HCT116 (cell line): ENCODE results near the gene CCDC9B. TPM values are rescaled to one million over a fixed set of nuclear protein-coding genes. Genes with fewer than 3 reads are reported as not detected.

Experiments used
- ATAC-seq: fragments of 200-7000 bp; cut with Tn5 transposase; 2 replicates; pipeline ENCODE4 v1.9.1; 2020; ENCODE audit warnings: mild to moderate bottlenecking, moderate library complexity
- BruUV-seq: library from RNA; stranded (reverse); fragments of 400-500 nt; replicated peaks from 2 replicates; lab custom pipeline; 2021; lab: Mats Ljungman, UMichigan
- CTCF ChIA-PET: fragments of 300-600 bp; sonication (Branson Sonifier 250); formaldehyde crosslinking; loops from one replicate; lab custom pipeline; 2021; ENCODE audit warnings: antibody characterized with exemption; lab: Charles Lee
- POLR2A ChIA-PET: fragments of 300-600, 350-600 bp; sonication (Branson Sonifier 250); formaldehyde crosslinking; loops from one replicate; lab custom pipeline; 2021; ENCODE audit warnings: antibody characterized with exemption; lab: Charles Lee
- RAD21 ChIA-PET, 2 experiments: fragments of 300-600 bp; sonication (Branson Sonifier 250); formaldehyde crosslinking; loops; one replicate each; lab custom pipeline; 2023; ENCODE audit warnings: low total read pairs in 2 of 2; ENCODE audit not compliant: uncharacterized antibody in 2 of 2, unreplicated experiment in 2 of 2, low non-redundant PET in 1 of 2; lab: Charles Lee
- DNase-seq: peaks from one replicate; pipeline ENCODE4 v3.0.0-alpha.2; 2010; ENCODE audit warnings: low read depth, low spot score
- H2AFZ ChIP-seq: fragments of 200-600 bp; shearing (Covaris generic), sonication (generic); 2 replicates; pipeline ENCODE4 v1.6.1; 2017; ENCODE audit warnings: low read depth, mixed run types, mixed read lengths, antibody characterized with exemption, low read length; ENCODE audit not compliant: poor library complexity, severe bottlenecking
- H3K27ac ChIP-seq: 2 replicates; pipeline ENCODE4 v1.5.1; 2012; ENCODE audit warnings: low read depth, low read length
- H3K27me3 ChIP-seq: fragments of 200-600 bp; sonication (generic); 2 replicates; pipeline ENCODE4 v1.6.1; 2016; ENCODE audit warnings: mixed run types, low read length, mixed read lengths; ENCODE audit not compliant: insufficient read depth
- H3K36me3 ChIP-seq, 2 experiments: fragments of 200-500 bp in 1 of 2; fragments of 200-600 bp in 1 of 2; sonication (Bioruptor generic) in 1 of 2; sonication (generic) in 1 of 2; 2 replicates each; pipeline versions ENCODE4 v1.5.1 to v1.6.1; 2014 to 2016; ENCODE audit warnings: low read length in 2 of 2, inconsistent platforms in 1 of 2, mixed read lengths in 1 of 2, mixed run types in 1 of 2; ENCODE audit not compliant: insufficient read depth in 2 of 2, control insufficient read depth in 1 of 2
- H3K4me1 ChIP-seq, 2 experiments: fragments of 200-600 bp in 1 of 2; sonication (generic) in 1 of 2; 2 replicates each; pipeline versions ENCODE4 v1.5.1 to v1.6.1; 2012 to 2017; ENCODE audit warnings: low read length in 2 of 2, inconsistent platforms in 1 of 2, mild to moderate bottlenecking in 1 of 2, mixed read lengths in 1 of 2, mixed run types in 1 of 2, moderate library complexity in 1 of 2; ENCODE audit not compliant: insufficient read depth in 2 of 2, control insufficient read depth in 1 of 2
- H3K4me2 ChIP-seq: fragments of 200-600 bp; sonication (generic); 2 replicates; pipeline ENCODE4 v1.6.1; 2017; ENCODE audit warnings: mixed run types, low read length, mixed read lengths
- H3K4me3 ChIP-seq, 2 experiments: fragments of 200-600 bp in 1 of 2; sonication (generic) in 1 of 2; replicated peaks in 1 of 2; 2 replicates each; pipeline ENCODE4 v1.5.1; 2011 to 2016; ENCODE audit warnings: low read length in 2 of 2, control low read depth in 1 of 2, low read depth in 1 of 2, mild to moderate bottlenecking in 1 of 2, mixed read lengths in 1 of 2, mixed run types in 1 of 2
- H3K79me2 ChIP-seq: fragments of 200-600 bp; sonication (generic); 2 replicates; pipeline ENCODE4 v1.6.1; 2017; ENCODE audit warnings: mild to moderate bottlenecking, mixed run types, low read length, moderate library complexity, mixed read lengths; ENCODE audit not compliant: insufficient read depth
- H3K9ac ChIP-seq: fragments of 200-600 bp; sonication (generic); 2 replicates; pipeline ENCODE4 v1.6.1; 2016; ENCODE audit warnings: low read length, mixed read lengths
- H3K9me2 ChIP-seq: fragments of 200-600 bp; sonication (generic), shearing (Covaris generic); 2 replicates; pipeline ENCODE4 v1.6.1; 2017; ENCODE audit warnings: mixed run types, mild to moderate bottlenecking, moderate library complexity; ENCODE audit not compliant: insufficient read depth
- H3K9me3 ChIP-seq, 2 experiments: fragments of 200-500 bp in 1 of 2; fragments of 200-600 bp in 1 of 2; sonication (Bioruptor generic) in 1 of 2; sonication (generic) in 1 of 2; 2 replicates each; pipeline ENCODE4 v1.6.1; 2014 to 2017; ENCODE audit warnings: low read length in 2 of 2, mixed read lengths in 2 of 2, inconsistent platforms in 1 of 2, low read depth in 1 of 2, mild to moderate bottlenecking in 1 of 2, mixed run types in 1 of 2, moderate library complexity in 1 of 2; ENCODE audit not compliant: control insufficient read depth in 1 of 2, insufficient read depth in 1 of 2
- H4K20me1 ChIP-seq: fragments of 200-600 bp; sonication (generic), shearing (Covaris generic); 2 replicates; pipeline ENCODE4 v1.6.1; 2017; ENCODE audit warnings: mixed run types, mild to moderate bottlenecking, moderate library complexity; ENCODE audit not compliant: insufficient read depth
- ATF3 ChIP-seq: IDR thresholded peaks from 2 replicates; pipeline ENCODE4 v1.6.1; 2012
- CTCF ChIP-seq, 3 experiments: fragments of 200-600 bp in 1 of 3; sonication (generic) in 1 of 3; IDR thresholded peaks in 2 of 3; conservative IDR thresholded peaks in 1 of 3; 2 replicates each; pipeline ENCODE4 v1.5.1; 2012 to 2017; ENCODE audit warnings: low read depth in 2 of 3, low read length in 2 of 3, antibody characterized with exemption in 1 of 3, borderline replicate concordance in 1 of 3, control low read depth in 1 of 3, mild to moderate bottlenecking in 1 of 3, mixed read lengths in 1 of 3, mixed run types in 1 of 3, moderate library complexity in 1 of 3; ENCODE audit not compliant: insufficient read depth in 1 of 3
- POLR2A ChIP-seq: IDR thresholded peaks from 2 replicates; pipeline ENCODE4 v1.7.0; 2011; ENCODE audit warnings: borderline replicate concordance; ENCODE audit not compliant: insufficient read depth, insufficient read length; ENCODE audit errors: extremely low read depth
- POLR2AphosphoS5 ChIP-seq: IDR thresholded peaks from 2 replicates; pipeline ENCODE4 v1.6.1; 2011; ENCODE audit warnings: mild to moderate bottlenecking, low read depth, low read length, moderate library complexity
- REST ChIP-seq: IDR thresholded peaks from 2 replicates; pipeline ENCODE4 v1.6.1; 2012; ENCODE audit warnings: low read depth
- SP1 ChIP-seq: IDR thresholded peaks from 2 replicates; pipeline ENCODE4 v1.6.1; 2012; ENCODE audit warnings: low read depth
- YY1 ChIP-seq: IDR thresholded peaks from 2 replicates; pipeline ENCODE4 v1.6.1; 2011; ENCODE audit warnings: low read length, low read depth, moderate library complexity, mild to moderate bottlenecking; ENCODE audit not compliant: insufficient replicate concordance; ENCODE audit errors: extremely low read depth
- ZBTB33 ChIP-seq: IDR thresholded peaks from 2 replicates; pipeline ENCODE4 v1.6.1; 2011; ENCODE audit warnings: mild to moderate bottlenecking, low read length, moderate library complexity; ENCODE audit not compliant: insufficient replicate concordance; ENCODE audit errors: extremely low read depth
- intact Hi-C: fragments of 100-400 bp; cut with micrococcal nuclease; formaldehyde crosslinking; loops from 2 replicates; pipeline ENCODE4 v1.10.0; 2022
- total RNA-seq: library from RNA; stranded (reverse); gene quantifications from one replicate; pipeline ENCODE4 v1.2.1, GENCODE V29; 2021; ENCODE audit not compliant: unreplicated experiment

CCDC9B gene
- total RNA-seq, 1 experiment from 2014 or later, result 15.6 TPM

GRCh38 chr15:40316931-40317330 lies 23.8 kb downstream of the CCDC9B start:
- Histone ChIP-seq H3K4me3 (no peak overlapping the region), H3K4me1 (peaks cover 7 to 14% of the 10 kb centered on the region in 2 experiments; a peak in 3 of 4 replicates), H3K4me2 (no peak overlapping the region), H3K9me3 (no peaks in the 10 kb centered on the region), H3K79me2 (no peaks in the 10 kb centered on the region), H3K9me2 (no peaks in the 10 kb centered on the region), H3K27ac (no peak overlapping the region), H2AFZ (no peak overlapping the region), H3K9ac (no peak overlapping the region), H3K36me3 (no peaks in the 10 kb centered on the region), H3K27me3 (no peaks in the 10 kb centered on the region), H4K20me1 (no peaks in the 10 kb centered on the region)
- intact Hi-C loops, result loop anchor here (10.0 kb wide), 1 partner anchor 632 kb away; no protein-coding TSS in a partner anchor
- BruUV-seq, result no TSS peak
- POLR2A ChIA-PET, result no interaction called here
- DNase-seq (no peak), ATAC-seq (no peak)
- CTCF ChIA-PET, result interaction anchor here (1.3 kb wide), 1 partner anchor 23 kb away, joined by 3 read pairs; no protein-coding TSS in a partner anchor
- RAD21 ChIA-PET, result no interaction called here
- TF ChIP-seq ATF3, result no peak

GRCh38 chr15:40314723-40315276 lies 25.9 kb downstream of the CCDC9B start:
- no TSS peak for BruUV-seq
- Histone ChIP-seq H2AFZ (no peak overlapping the region), H3K9ac (no peak overlapping the region), H3K27me3 (0 out of 2 replicates have a peak, but pooled peaks cover 6% of the 10 kb centered on the region), H3K4me1 (peaks cover 7 to 11% of the 10 kb centered on the region in 2 experiments; a peak in 3 of 4 replicates), H4K20me1 (no peaks in the 10 kb centered on the region), H3K9me2 (no peaks in the 10 kb centered on the region), H3K4me2 (no peak overlapping the region), H3K27ac (no peak overlapping the region), H3K36me3 (no peaks in the 10 kb centered on the region), H3K79me2 (no peaks in the 10 kb centered on the region), H3K9me3 (no peaks in the 10 kb centered on the region), H3K4me3 (no peak overlapping the region)
- intact Hi-C loops, result loop anchor here (10.0 kb wide), 1 partner anchor 630 kb away; no protein-coding TSS in a partner anchor
- CTCF ChIA-PET, result interaction anchor here (9.7 kb wide), 1 partner anchor 36 kb away, joined by 134 read pairs; no protein-coding TSS in a partner anchor
- ATAC-seq, result no peak; the same call in 1 of the 2 replicates
- no peak for DNase-seq
- RAD21 ChIA-PET, result interaction anchor here in 1 of 2 experiments (1.1 kb wide), 1 partner anchor 23 kb away, joined by 3 read pairs; no protein-coding TSS in a partner anchor
- POLR2A ChIA-PET, result no interaction called here
- TF ChIP-seq ZBTB33, result no peak
- TF ChIP-seq POLR2A, result no peak
- no peak for TF ChIP-seq REST
- no peak for TF ChIP-seq ATF3
- TF ChIP-seq SP1, result no peak
- TF ChIP-seq CTCF (IDR thresholded peaks at IDR 0.05 in 2 of 3, conservative IDR thresholded peaks at IDR 0.05 in 1 of 3; ENCODE audit: borderline replicate concordance in 1 of 3, insufficient read depth in 1 of 3, low read depth in 2 of 3, low read length in 2 of 3), result no peak
- TF ChIP-seq POLR2AphosphoS5, result no peak
- TF ChIP-seq YY1, result no peak
